ENCODE data around the gene GPRASP3.

Gene GPRASP3

DNA sequence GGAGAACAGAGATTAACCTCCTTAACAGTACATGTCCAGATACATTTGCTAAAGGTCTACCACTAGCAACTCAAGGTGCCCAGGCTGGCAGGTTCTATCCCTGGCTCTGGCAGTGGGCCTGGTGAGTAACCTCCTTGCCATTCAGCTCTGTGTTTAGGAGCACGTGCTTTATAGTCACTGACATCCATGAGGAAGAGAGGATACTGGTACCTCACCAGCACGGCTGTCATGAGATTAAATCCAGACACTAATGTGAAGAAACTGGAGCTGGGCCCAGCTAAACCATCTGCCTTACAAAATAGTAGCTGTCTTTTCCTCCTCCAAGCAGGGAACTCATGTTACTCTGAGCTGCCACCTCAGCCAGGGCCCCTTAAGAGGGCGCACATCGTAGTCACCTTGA is 45.3 kb downstream of the GPRASP3 start:
- DNase-seq, result no peak

- DNase-seq, result no peak
These were observed 46.7 kb downstream of the GPRASP3 start for GRCh38 chrX:102767287-102767686.

DNA sequence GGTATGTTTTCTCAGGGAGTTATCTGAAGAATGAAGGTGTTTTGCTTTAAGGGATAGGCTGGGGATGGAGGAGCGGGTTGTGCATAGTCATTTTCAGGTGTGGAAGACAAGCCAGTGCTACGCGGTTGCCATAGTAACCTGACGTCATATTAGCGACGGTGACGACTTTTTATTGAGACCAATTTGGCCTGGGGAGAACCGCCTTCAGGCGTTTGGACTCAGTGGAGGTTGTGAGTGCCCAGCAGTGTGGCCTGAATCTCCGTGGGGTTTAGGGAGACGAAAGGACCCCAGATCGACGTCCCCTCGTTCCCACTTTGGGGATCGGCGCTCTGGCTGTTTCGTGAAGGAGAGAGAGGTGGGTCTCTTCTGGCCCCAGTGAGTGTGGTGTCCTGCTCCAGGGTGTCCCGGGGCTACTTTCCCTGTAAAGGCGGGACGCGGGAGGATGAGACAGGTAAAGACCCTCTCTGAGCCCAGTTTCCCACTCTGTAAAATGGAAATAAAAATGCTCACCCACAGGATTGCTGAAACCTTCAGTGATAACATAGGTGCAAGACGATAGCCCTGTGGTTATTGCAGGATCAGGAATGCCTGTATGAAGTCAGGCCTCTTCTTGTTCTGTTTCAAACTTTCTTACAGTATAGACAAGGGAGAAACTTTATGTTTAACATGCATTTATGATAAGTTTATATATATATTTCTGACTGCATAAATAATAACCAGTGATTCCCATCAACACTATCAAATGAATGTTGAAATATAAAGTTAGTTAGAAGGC is 48.6 kb downstream of the GPRASP3 start:
- peak; percentile 78 for DNase-seq

Measured in CD4-positive, alpha-beta T cell treated with Interferon gamma for 1 hour (primary cell).